Measurements from ENCODE around the gene NLGN1. TPM values are rescaled to one million over a fixed set of nuclear protein-coding genes. Genes with fewer than 3 reads are reported as not detected.

The NLGN1 gene
- total RNA-seq, 2 experiments from 2014 or later = not detected

- POLR2A ChIA-PET = no interaction called here
- CTCF ChIA-PET = no interaction called here
These were observed 224.6 kb downstream of the NLGN1 start for GRCh38 chr3:173622166-173622565.

- POLR2A ChIA-PET = no interaction called here
- CTCF ChIA-PET = no interaction called here
These were observed 226.5 kb downstream of the NLGN1 start for GRCh38 chr3:173624086-173624485.

- POLR2A ChIA-PET = no interaction called here
- CTCF ChIA-PET = no interaction called here
These were observed 233.3 kb downstream of the NLGN1 start for GRCh38 chr3:173630849-173631248.

- CTCF ChIA-PET = no interaction called here
- POLR2A ChIA-PET = no interaction called here
These were observed 235.4 kb downstream of the NLGN1 start for GRCh38 chr3:173632945-173633344.

GRCh38 chr3:173635826-173636225, 238.3 kb downstream of the NLGN1 start:
- CTCF ChIA-PET = no interaction called here
- POLR2A ChIA-PET = no interaction called here

- ChIA-PET CTCF (no interaction called here), POLR2A (no interaction called here)
These were observed 241.6 kb downstream of the NLGN1 start for GRCh38 chr3:173639098-173639497.

GRCh38 chr3:173641696-173642095, 244.2 kb downstream of the NLGN1 start:
- POLR2A ChIA-PET = no interaction called here
- CTCF ChIA-PET = no interaction called here

- ChIA-PET POLR2A (no interaction called here), CTCF (no interaction called here)
These were observed 246.8 kb downstream of the NLGN1 start for GRCh38 chr3:173644086-173645082.

- ChIA-PET POLR2A (no interaction called here), CTCF (no interaction called here)
These were observed 253.1 kb downstream of the NLGN1 start for GRCh38 chr3:173650596-173650995.

GRCh38 chr3:173652093-173652492, 254.5 kb downstream of the NLGN1 start:
- POLR2A ChIA-PET = no interaction called here

GRCh38 chr3:173653781-173654180, 256.2 kb downstream of the NLGN1 start:
- ChIA-PET CTCF (no interaction called here), POLR2A (no interaction called here)

More at GRCh38 chr3:173652093-173652492, 254.5 kb downstream of the NLGN1 start:
- CTCF ChIA-PET = no interaction called here

GRCh38 chr3:173659972-173660371, 262.4 kb downstream of the NLGN1 start:
- ChIA-PET CTCF (no interaction called here), POLR2A (no interaction called here)

GRCh38 chr3:173660645-173661299, 263.2 kb downstream of the NLGN1 start:
- CTCF ChIA-PET = no interaction called here
- POLR2A ChIA-PET = no interaction called here

- POLR2A ChIA-PET = no interaction called here
- CTCF ChIA-PET = no interaction called here
These were observed 266.2 kb downstream of the NLGN1 start for GRCh38 chr3:173663696-173664111.

GRCh38 chr3:173676094-173676493, 278.6 kb downstream of the NLGN1 start:
- POLR2A ChIA-PET = no interaction called here
- CTCF ChIA-PET = no interaction called here

GRCh38 chr3:173681188-173681678, 283.7 kb downstream of the NLGN1 start:
- ChIA-PET CTCF (no interaction called here), POLR2A (no interaction called here)

GRCh38 chr3:173685456-173685855, 287.9 kb downstream of the NLGN1 start:
- CTCF ChIA-PET = no interaction called here
- POLR2A ChIA-PET = no interaction called here

- CTCF ChIA-PET = no interaction called here
- POLR2A ChIA-PET = no interaction called here
These were observed 290.8 kb downstream of the NLGN1 start for GRCh38 chr3:173688216-173688842.

- POLR2A ChIA-PET = no interaction called here
- CTCF ChIA-PET = no interaction called here
These were observed 293.1 kb downstream of the NLGN1 start for GRCh38 chr3:173690542-173691180.

- CTCF ChIA-PET = no interaction called here
- POLR2A ChIA-PET = no interaction called here
These were observed 301.8 kb downstream of the NLGN1 start for GRCh38 chr3:173699353-173699752.

All from activated CD8-positive, alpha-beta memory T cell treated with anti-CD3 and anti-CD28 coated beads for 36 hours (primary cell).